ENCODE results near the gene CIAO2B. TPM values are rescaled to one million over a fixed set of nuclear protein-coding genes. Genes with fewer than 3 reads are reported as not detected.

CIAO2B gene
- polyA plus RNA-seq, 1 donor from 2014 or later, result 339 TPM

DNA sequence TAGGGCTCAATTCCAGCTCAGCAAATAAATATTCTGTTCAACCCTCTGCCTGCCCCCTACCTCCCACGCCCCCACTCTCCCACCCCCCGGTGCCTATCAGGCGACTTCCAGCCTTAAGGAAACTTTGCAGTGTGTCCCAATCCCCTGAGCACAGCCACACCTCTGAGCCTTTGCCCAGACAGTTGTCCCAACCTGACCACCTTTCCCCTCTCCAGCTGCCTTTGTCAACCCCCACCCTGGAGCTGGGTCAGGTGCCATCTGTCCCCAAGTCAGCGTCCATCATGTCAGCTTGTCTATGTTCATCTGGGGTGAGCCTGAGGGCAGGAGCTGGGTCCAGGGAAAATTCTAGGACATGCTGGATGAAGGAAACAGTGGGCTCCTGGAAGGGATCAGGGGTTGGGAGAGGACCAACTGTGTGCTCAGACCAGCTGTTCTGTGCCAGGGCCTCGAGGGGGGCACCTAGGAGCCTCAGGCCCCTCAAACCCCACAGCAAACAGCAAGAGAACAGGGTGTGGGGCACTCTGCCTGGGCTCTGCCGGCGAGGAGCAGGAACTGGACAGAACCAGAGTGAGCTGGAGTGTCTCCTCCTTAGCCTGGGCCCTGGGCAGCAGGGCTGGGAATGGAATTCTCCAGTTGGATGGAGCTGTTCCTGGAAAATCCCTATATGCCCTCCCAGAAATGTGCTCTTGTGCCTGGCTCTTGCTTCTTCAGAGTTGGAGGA, 33.3 kb downstream of the CIAO2B start:
- Histone ChIP-seq H3K4me3 (ENCODE audit: low read length) (no peak overlapping the region), H3K9me3 (ENCODE audit: low read length) (no peaks in the 10 kb centered on the region), H3K27ac (ENCODE audit: low read length) (no peak overlapping the region), H3K9me2 (ENCODE audit: insufficient read depth, low read length) (no peaks in the 10 kb centered on the region), H3K27me3 (ENCODE audit: insufficient read depth, low read depth, low read length) (no peaks in the 10 kb centered on the region), H3F3A (ENCODE audit: insufficient read depth, low read length, poor library complexity, severe bottlenecking) (no peaks in the 10 kb centered on the region), H3K4me2 (ENCODE audit: low read length) (no peak overlapping the region), H3K36me3 (ENCODE audit: insufficient read depth, low read length) (no peaks in the 10 kb centered on the region), H2AFZ (ENCODE audit: low read depth, low read length) (no peak overlapping the region), H3K79me2 (replicated peaks; ENCODE audit: insufficient read depth, low read length) (no peaks in the 10 kb centered on the region), H3K9ac (ENCODE audit: low read length) (no peak overlapping the region), H4K20me1 (ENCODE audit: insufficient read depth) (no peaks in the 10 kb centered on the region)
- TF ChIP-seq RAD21 (conservative IDR thresholded peaks at IDR 0.05), result no peak
- no peak for TF ChIP-seq EP300 (conservative IDR thresholded peaks at IDR 0.05; ENCODE audit: poor library complexity, severe bottlenecking)
- no peak for TF ChIP-seq POLR2AphosphoS5 (IDR thresholded peaks at IDR 0.05)
- no peak for TF ChIP-seq EZH2 (IDR thresholded peaks at IDR 0.05; ENCODE audit: borderline replicate concordance, insufficient read depth, low read length, poor library complexity, severe bottlenecking)
- no peak for TF ChIP-seq TAF1 (IDR thresholded peaks at IDR 0.05; ENCODE audit: low read depth)
- no peak for TF ChIP-seq SMC3 (conservative IDR thresholded peaks at IDR 0.05; ENCODE audit: poor library complexity)
- TF ChIP-seq, protein P1, sequence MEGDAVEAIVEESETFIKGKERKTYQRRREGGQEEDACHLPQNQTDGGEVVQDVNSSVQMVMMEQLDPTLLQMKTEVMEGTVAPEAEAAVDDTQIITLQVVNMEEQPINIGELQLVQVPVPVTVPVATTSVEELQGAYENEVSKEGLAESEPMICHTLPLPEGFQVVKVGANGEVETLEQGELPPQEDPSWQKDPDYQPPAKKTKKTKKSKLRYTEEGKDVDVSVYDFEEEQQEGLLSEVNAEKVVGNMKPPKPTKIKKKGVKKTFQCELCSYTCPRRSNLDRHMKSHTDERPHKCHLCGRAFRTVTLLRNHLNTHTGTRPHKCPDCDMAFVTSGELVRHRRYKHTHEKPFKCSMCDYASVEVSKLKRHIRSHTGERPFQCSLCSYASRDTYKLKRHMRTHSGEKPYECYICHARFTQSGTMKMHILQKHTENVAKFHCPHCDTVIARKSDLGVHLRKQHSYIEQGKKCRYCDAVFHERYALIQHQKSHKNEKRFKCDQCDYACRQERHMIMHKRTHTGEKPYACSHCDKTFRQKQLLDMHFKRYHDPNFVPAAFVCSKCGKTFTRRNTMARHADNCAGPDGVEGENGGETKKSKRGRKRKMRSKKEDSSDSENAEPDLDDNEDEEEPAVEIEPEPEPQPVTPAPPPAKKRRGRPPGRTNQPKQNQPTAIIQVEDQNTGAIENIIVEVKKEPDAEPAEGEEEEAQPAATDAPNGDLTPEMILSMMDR (IDR thresholded peaks at IDR 0.05; ENCODE audit: poor library complexity, severe bottlenecking), result no peak
- no peak for TF ChIP-seq MXI1 (conservative IDR thresholded peaks at IDR 0.05; ENCODE audit: poor library complexity, severe bottlenecking)
- no peak for TF ChIP-seq REST (IDR thresholded peaks at IDR 0.05; ENCODE audit: borderline replicate concordance)

GRCh38 chr16:66899945-66900710, 34.1 kb downstream of the CIAO2B start:
- H3K79me2 ChIP-seq (replicated peaks; ENCODE audit: insufficient read depth, low read length), result no peaks in the 10 kb centered on the region
- no peak for TF ChIP-seq EZH2 (IDR thresholded peaks at IDR 0.05; ENCODE audit: borderline replicate concordance, insufficient read depth, low read length, poor library complexity, severe bottlenecking)
- no peak for TF ChIP-seq EP300 (conservative IDR thresholded peaks at IDR 0.05; ENCODE audit: poor library complexity, severe bottlenecking)
- TF ChIP-seq, protein P1 (IDR thresholded peaks at IDR 0.05; ENCODE audit: poor library complexity, severe bottlenecking), result no peak
- TF ChIP-seq REST (IDR thresholded peaks at IDR 0.05; ENCODE audit: borderline replicate concordance), result no peak
- no peak for TF ChIP-seq MXI1 (conservative IDR thresholded peaks at IDR 0.05; ENCODE audit: poor library complexity, severe bottlenecking)
- TF ChIP-seq SMC3 (conservative IDR thresholded peaks at IDR 0.05; ENCODE audit: poor library complexity), result no peak
- no peak for TF ChIP-seq POLR2AphosphoS5 (IDR thresholded peaks at IDR 0.05)
- no peak for TF ChIP-seq TAF1 (IDR thresholded peaks at IDR 0.05; ENCODE audit: low read depth)
- no peak for TF ChIP-seq RAD21 (conservative IDR thresholded peaks at IDR 0.05)
- no peaks in the 10 kb centered on the region for H3F3A ChIP-seq (ENCODE audit: insufficient read depth, low read length, poor library complexity, severe bottlenecking)
- H3K4me2 ChIP-seq (ENCODE audit: low read length), result no peak overlapping the region
- no peaks in the 10 kb centered on the region for H4K20me1 ChIP-seq (ENCODE audit: insufficient read depth)
- no peak overlapping the region for H3K9ac ChIP-seq (ENCODE audit: low read length)
- no peaks in the 10 kb centered on the region for H3K36me3 ChIP-seq (ENCODE audit: insufficient read depth, low read length)
- no peak overlapping the region for H3K4me3 ChIP-seq (ENCODE audit: low read length)
- no peaks in the 10 kb centered on the region for H3K9me3 ChIP-seq (ENCODE audit: low read length)
- no peaks in the 10 kb centered on the region for H3K27me3 ChIP-seq (ENCODE audit: insufficient read depth, low read depth, low read length)
- no peak overlapping the region for H2AFZ ChIP-seq (ENCODE audit: low read depth, low read length)
- H3K9me2 ChIP-seq (ENCODE audit: insufficient read depth, low read length), result no peaks in the 10 kb centered on the region
- no peak overlapping the region for H3K27ac ChIP-seq (ENCODE audit: low read length)
